Stimulated activated CD4-positive, alpha-beta T cell treated with anti-CD3 and anti-CD28 coated beads, Interleukin-12 subunit alpha, Interleukin-12 subunit beta, amount 100 ng/mL, for 4 hours (primary cell): ENCODE measurements around the gene CNOT3.
A peak's percentile ranks its signal among the peaks of the same experiment; 100 is the strongest.
"Not testable (repeated sequence)": the region's sequence is repeated elsewhere in the genome, so short reads cannot be mapped to it uniquely, and the experiment has no call there.

Source experiments
- DNase-seq: peaks from one replicate; pipeline ENCODE4 v3.0.0-alpha.2; 2020

Gene CNOT3

GRCh38 chr19:54137699-54138488 lies at the start of gene CNOT3:
TSS of gene CNOT3 (plus strand) at chr19:54137762. CDS start at chr19:54142979, 5,217 bp downstream.
- no peak for DNase-seq

GRCh38 chr19:54094426-54095000 lies 43.0 kb upstream of the CNOT3 start:
- no peak for DNase-seq

GRCh38 chr19:54095136-54095858 lies 42.3 kb upstream of the CNOT3 start:
- DNase-seq, result no peak

GRCh38 chr19:54095859-54096616 lies 41.5 kb upstream of the CNOT3 start:
- peak; percentile 36 for DNase-seq

GRCh38 chr19:54096617-54097106 lies 40.9 kb upstream of the CNOT3 start:
- no peak for DNase-seq

- no peak for DNase-seq
Measured at GRCh38 chr19:54099190-54099902, 38.2 kb upstream of the CNOT3 start.

GRCh38 chr19:54099903-54100255 lies 37.7 kb upstream of the CNOT3 start:
- not testable (repeated sequence) for DNase-seq

GRCh38 chr19:54100561-54100960 lies 37.0 kb upstream of the CNOT3 start, which contains the start of gene OSCAR:
TSS of gene OSCAR (minus strand) at chr19:54100803. CDS start at chr19:54100792, 11 bp downstream.
- no peak for DNase-seq

- DNase-seq, result peak; percentile 95
Measured at GRCh38 chr19:54102421-54103169, 35.0 kb upstream of the CNOT3 start, which contains the start of gene NDUFA3. TSS of gene NDUFA3 (plus strand) at chr19:54102855. CDS start at chr19:54102879, 24 bp downstream.

- DNase-seq, result no peak
Measured at GRCh38 chr19:54104998-54105715, 32.4 kb upstream of the CNOT3 start.

- DNase-seq, result no peak
Measured at GRCh38 chr19:54105796-54106195, 31.8 kb upstream of the CNOT3 start.

GRCh38 chr19:54106716-54107115 lies 30.8 kb upstream of the CNOT3 start:
- no peak for DNase-seq

- DNase-seq, result no peak
Measured at GRCh38 chr19:54107876-54108490, 29.6 kb upstream of the CNOT3 start.

GRCh38 chr19:54108496-54108895 lies 29.1 kb upstream of the CNOT3 start:
- no peak for DNase-seq

- DNase-seq, result no peak
Measured at GRCh38 chr19:54109651-54110050, 27.9 kb upstream of the CNOT3 start.

- DNase-seq, result peak; percentile 25
Measured at GRCh38 chr19:54114340-54115108, 23.0 kb upstream of the CNOT3 start.

- DNase-seq, result peak; percentile 94
Measured at GRCh38 chr19:54115109-54116063, 22.2 kb upstream of the CNOT3 start, which contains the start of the genes PRPF31 and TFPT. TSS of gene PRPF31 (plus strand) at chr19:54115754. CDS start at chr19:54118279, 2,525 bp downstream. TSS of gene TFPT (minus strand) at chr19:54115657. CDS start at chr19:54115269, 388 bp downstream.

GRCh38 chr19:54121259-54121658 lies 16.3 kb upstream of the CNOT3 start:
- no peak for DNase-seq
